Activated CD8-positive, alpha-beta T cell treated with anti-CD3 and anti-CD28 coated beads for 36 hours (primary cell): ENCODE results near the gene HK1. TPM values are rescaled to one million over a fixed set of nuclear protein-coding genes. Genes with fewer than 3 reads are reported as not detected.
A peak's percentile ranks its signal among the peaks of the same experiment; 100 is the strongest.

Experiments
- ATAC-seq: fragments of 200-7000 bp; cut with Tn5 transposase; one replicate; pipeline ENCODE4 v1.10.0; 2021; ENCODE audit warnings: mild to moderate bottlenecking, moderate library complexity
- CTCF ChIA-PET: fragments of 350-600 bp; sonication (Branson Sonifier 250); formaldehyde crosslinking; loops from one replicate; lab custom pipeline; 2021; ENCODE audit warnings: antibody characterized with exemption; lab: Charles Lee
- POLR2A ChIA-PET: fragments of 350-600 bp; sonication (Branson Sonifier 250); formaldehyde crosslinking; loops from one replicate; lab custom pipeline; 2021; ENCODE audit warnings: antibody characterized with exemption; lab: Charles Lee
- DNase-seq: peaks from one replicate; pipeline ENCODE4 v3.0.0-alpha.2; 2020
- H3K27ac Mint-ChIP-seq: one replicate; pipeline ENCODE4 v1.8.0; 2021; ENCODE audit warnings: mild to moderate bottlenecking, mixed read lengths
- H3K27me3 Mint-ChIP-seq: one replicate; pipeline ENCODE4 v1.8.0; 2021; ENCODE audit warnings: mixed read lengths
- H3K36me3 Mint-ChIP-seq: one replicate; pipeline ENCODE4 v1.8.0; 2021; ENCODE audit warnings: low read depth, mixed read lengths
- H3K4me1 Mint-ChIP-seq: one replicate; pipeline ENCODE4 v1.8.0; 2021; ENCODE audit warnings: low read depth, mixed read lengths
- H3K4me3 Mint-ChIP-seq: one replicate; pipeline ENCODE4 v1.8.0; 2021; ENCODE audit warnings: mild to moderate bottlenecking, moderate library complexity, mixed read lengths
- H3K9me3 Mint-ChIP-seq: one replicate; pipeline ENCODE4 v1.8.0; 2021; ENCODE audit warnings: mixed read lengths
- CTCF ChIP-seq: fragments of 200-600 bp; IDR thresholded peaks from one replicate; pipeline ENCODE4 v1.8.0; 2022; ENCODE audit warnings: antibody characterized with exemption, mild to moderate bottlenecking
- intact Hi-C: fragments of 100-400 bp; cut with micrococcal nuclease; formaldehyde crosslinking; loops from one replicate; pipeline ENCODE4 v1.10.0; 2022
- total RNA-seq, 2 experiments: library from RNA; stranded (reverse); gene quantifications; one replicate each; pipeline ENCODE4 v1.2.3, GENCODE V29; 2021

The HK1 gene
- total RNA-seq, 2 experiments from 2014 or later = 314 to 325 TPM

GRCh38 chr10:69340695-69341094 lies 62.4 kb downstream of the HK1 start:
- CTCF ChIA-PET = interaction anchor here (1.0 to 1.6 kb wide), 2 partner anchors 34 to 52 kb away, joined by 3 to 4 read pairs; no protein-coding TSS in a partner anchor
- H3K27me3 Mint-ChIP-seq = no peaks in the 10 kb centered on the region
- peaks cover 59% of the 10 kb centered on the region for H3K36me3 Mint-ChIP-seq
- ATAC-seq (no peak), DNase-seq (no peak)
- intact Hi-C loops = no loop called here
- H3K4me3 Mint-ChIP-seq = no peak overlapping the region
- no peak overlapping the region for H3K27ac Mint-ChIP-seq
- H3K4me1 Mint-ChIP-seq = peaks cover 74% of the 10 kb centered on the region
- no peaks in the 10 kb centered on the region for H3K9me3 Mint-ChIP-seq
- POLR2A ChIA-PET = interaction anchor here (1.0 kb wide), 1 partner anchor 13 kb away, joined by 3 read pairs; no protein-coding TSS in a partner anchor
- no peak for TF ChIP-seq CTCF

GRCh38 chr10:69343905-69344304 lies 65.6 kb downstream of the HK1 start:
- no peak for TF ChIP-seq CTCF
- Mint-ChIP-seq H3K9me3 (no peaks in the 10 kb centered on the region), H3K4me1 (peaks cover 79% of the 10 kb centered on the region), H3K4me3 (no peak overlapping the region), H3K27ac (peak overlapping the region; percentile 62), H3K27me3 (no peaks in the 10 kb centered on the region), H3K36me3 (peaks cover 73% of the 10 kb centered on the region)
- intact Hi-C loops = no loop called here
- no peak for ATAC-seq
- DNase-seq = no peak
- ChIA-PET CTCF (interaction anchor here (1.3 kb wide), 1 partner anchor 17 kb away, joined by 3 read pairs; no protein-coding TSS in a partner anchor), POLR2A (interaction anchor here (0.7 kb wide), 1 partner anchor 16 kb away, joined by 3 read pairs; no protein-coding TSS in a partner anchor)

GRCh38 chr10:69344591-69345252 lies 66.4 kb downstream of the HK1 start:
- H3K4me3 Mint-ChIP-seq = no peak overlapping the region
- CTCF ChIA-PET = interaction anchor here (0.9 to 1.0 kb wide), 2 partner anchors 48 to 108 kb away, joined by 4 read pairs; no protein-coding TSS in a partner anchor
- H3K36me3 Mint-ChIP-seq = peaks cover 76% of the 10 kb centered on the region

GRCh38 chr10:69345402-69345801 lies 67.1 kb downstream of the HK1 start:
- POLR2A ChIA-PET = no interaction called here
- ATAC-seq (no peak), DNase-seq (no peak)
- Mint-ChIP-seq H3K27me3 (no peaks in the 10 kb centered on the region), H3K27ac (peak overlapping the region; percentile 62), H3K36me3 (peaks cover 79% of the 10 kb centered on the region), H3K4me3 (no peak overlapping the region), H3K9me3 (no peaks in the 10 kb centered on the region), H3K4me1 (peaks cover 84% of the 10 kb centered on the region)
- intact Hi-C loops = no loop called here
- CTCF ChIA-PET = interaction anchor here (0.9 kb wide), 1 partner anchor 108 kb away, joined by 4 read pairs; no protein-coding TSS in a partner anchor
- TF ChIP-seq CTCF = no peak

More at GRCh38 chr10:69344591-69345252, 66.4 kb downstream of the HK1 start:
- ATAC-seq = peak; percentile 72
- Mint-ChIP-seq H3K27ac (peak overlapping the region; percentile 62), H3K4me1 (peaks cover 82% of the 10 kb centered on the region), H3K9me3 (no peaks in the 10 kb centered on the region), H3K27me3 (no peaks in the 10 kb centered on the region)
- DNase-seq = peak; percentile 30
- POLR2A ChIA-PET = interaction anchor here (0.7 to 0.8 kb wide), 2 partner anchors 8 to 17 kb away, joined by 3 to 4 read pairs; no protein-coding TSS in a partner anchor
- no peak for TF ChIP-seq CTCF
- intact Hi-C loops = no loop called here

- ChIA-PET POLR2A (interaction anchor here (1.0 kb wide), 1 partner anchor 9 kb away, joined by 3 read pairs; no protein-coding TSS in a partner anchor), CTCF (no interaction called here)
- H3K36me3 Mint-ChIP-seq = peaks cover 76% of the 10 kb centered on the region
- no peaks in the 10 kb centered on the region for H3K27me3 Mint-ChIP-seq
- H3K9me3 Mint-ChIP-seq = no peaks in the 10 kb centered on the region
- H3K4me1 Mint-ChIP-seq = peaks cover 79% of the 10 kb centered on the region
- no peak for TF ChIP-seq CTCF
- H3K4me3 Mint-ChIP-seq = no peak overlapping the region
- ATAC-seq (no peak), DNase-seq (no peak)
- no peak overlapping the region for H3K27ac Mint-ChIP-seq
- intact Hi-C loops = no loop called here
Measured at GRCh38 chr10:69345890-69346474, 67.7 kb downstream of the HK1 start.
